Measurements from ENCODE around the gene ADGRG6.

ADGRG6 gene

DNA sequence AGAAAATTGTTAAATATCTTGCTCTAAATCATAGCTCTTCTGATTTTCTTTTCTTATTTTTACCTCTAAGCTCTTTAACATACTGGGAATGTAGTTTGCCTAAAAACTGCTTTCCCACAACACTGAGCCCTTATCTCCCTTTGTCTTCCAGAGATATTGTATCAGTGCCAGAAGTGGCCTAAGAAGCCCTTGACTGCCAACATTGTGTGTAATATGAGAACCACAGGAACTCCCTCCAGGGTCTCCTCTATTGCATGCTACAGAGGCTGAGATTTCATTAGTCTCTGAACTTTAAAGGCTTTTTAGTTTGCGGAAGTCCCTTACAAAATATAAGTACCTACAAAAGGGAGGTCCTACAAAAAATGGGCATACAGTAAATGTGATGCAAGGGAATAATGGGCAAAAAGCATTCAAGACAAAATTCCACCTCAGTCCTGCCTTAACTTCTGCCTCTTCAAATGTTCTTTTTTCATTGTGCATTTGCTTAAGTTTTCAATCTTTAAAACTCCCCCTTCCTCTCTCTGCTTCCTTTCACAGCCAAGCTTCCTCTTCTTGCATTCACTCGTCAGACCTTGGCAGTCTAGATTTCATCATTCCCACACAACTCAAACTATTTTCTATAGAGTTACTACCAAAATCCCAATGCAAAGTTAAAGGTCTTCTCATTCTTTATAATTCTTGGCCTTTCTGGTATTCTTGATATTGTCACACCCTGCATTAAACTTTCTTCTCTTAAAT is 76.5 kb downstream of the ADGRG6 start:
- Histone ChIP-seq H3K4me3 (ENCODE audit: insufficient read depth, low read length, poor library complexity, severe bottlenecking) (no peak overlapping the region), H3K36me3 (ENCODE audit: low read length) (no peaks in the 10 kb centered on the region), H3K27me3 (ENCODE audit: low read length) (no peaks in the 10 kb centered on the region), H3K27ac (ENCODE audit: low read depth, low read length) (no peak overlapping the region), H3F3A (ENCODE audit: insufficient read depth) (no peaks in the 10 kb centered on the region), H3K9me2 (replicated peaks; ENCODE audit: insufficient read depth, low read length) (no peaks in the 10 kb centered on the region), H2AFZ (ENCODE audit: low read depth, low read length, severe bottlenecking) (no peak overlapping the region), H3K4me2 (ENCODE audit: low read depth, low read length, poor library complexity, severe bottlenecking) (no peak overlapping the region), H3K79me2 (ENCODE audit: insufficient read depth, low read length) (no peaks in the 10 kb centered on the region), H3K9ac (ENCODE audit: low read length) (no peak overlapping the region), H3K9me3 (ENCODE audit: insufficient read depth, low read length) (no peaks in the 10 kb centered on the region), H4K20me1 (ENCODE audit: low read depth, low read length) (no peaks in the 10 kb centered on the region)
- TF ChIP-seq, protein P1, sequence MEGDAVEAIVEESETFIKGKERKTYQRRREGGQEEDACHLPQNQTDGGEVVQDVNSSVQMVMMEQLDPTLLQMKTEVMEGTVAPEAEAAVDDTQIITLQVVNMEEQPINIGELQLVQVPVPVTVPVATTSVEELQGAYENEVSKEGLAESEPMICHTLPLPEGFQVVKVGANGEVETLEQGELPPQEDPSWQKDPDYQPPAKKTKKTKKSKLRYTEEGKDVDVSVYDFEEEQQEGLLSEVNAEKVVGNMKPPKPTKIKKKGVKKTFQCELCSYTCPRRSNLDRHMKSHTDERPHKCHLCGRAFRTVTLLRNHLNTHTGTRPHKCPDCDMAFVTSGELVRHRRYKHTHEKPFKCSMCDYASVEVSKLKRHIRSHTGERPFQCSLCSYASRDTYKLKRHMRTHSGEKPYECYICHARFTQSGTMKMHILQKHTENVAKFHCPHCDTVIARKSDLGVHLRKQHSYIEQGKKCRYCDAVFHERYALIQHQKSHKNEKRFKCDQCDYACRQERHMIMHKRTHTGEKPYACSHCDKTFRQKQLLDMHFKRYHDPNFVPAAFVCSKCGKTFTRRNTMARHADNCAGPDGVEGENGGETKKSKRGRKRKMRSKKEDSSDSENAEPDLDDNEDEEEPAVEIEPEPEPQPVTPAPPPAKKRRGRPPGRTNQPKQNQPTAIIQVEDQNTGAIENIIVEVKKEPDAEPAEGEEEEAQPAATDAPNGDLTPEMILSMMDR (IDR thresholded peaks at IDR 0.05; ENCODE audit: insufficient read depth, low read length, poor library complexity, severe bottlenecking) = no peak
- TF ChIP-seq EZH2phosphoT487 (conservative IDR thresholded peaks at IDR 0.05; ENCODE audit: low read length) = no peak

DNA sequence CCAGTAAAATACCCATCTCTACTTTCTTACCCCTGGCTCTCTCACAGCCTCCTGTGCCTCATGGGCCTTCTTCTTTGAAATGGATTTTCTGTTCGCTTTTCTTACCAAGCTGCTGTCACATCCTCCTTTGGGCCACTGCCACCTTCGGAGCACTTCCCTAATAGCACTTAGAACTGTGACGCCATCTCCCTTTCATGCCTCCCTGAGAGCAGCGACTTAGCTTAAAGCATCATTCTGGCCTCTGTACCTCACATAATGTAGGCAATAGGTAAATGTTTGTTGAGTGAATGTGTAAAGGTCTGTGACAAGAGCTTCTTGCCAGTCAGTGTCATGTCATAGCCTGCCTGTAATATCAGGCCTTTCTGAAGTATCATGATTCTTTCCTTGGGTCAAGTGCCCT is 78.8 kb downstream of the ADGRG6 start:
- no peak overlapping the region for H2AFZ ChIP-seq (ENCODE audit: low read depth, low read length, severe bottlenecking)
- H3K27me3 ChIP-seq (ENCODE audit: low read length) = no peaks in the 10 kb centered on the region
- H3K36me3 ChIP-seq (ENCODE audit: low read length) = no peaks in the 10 kb centered on the region
- no peak overlapping the region for H3K4me2 ChIP-seq (ENCODE audit: low read depth, low read length, poor library complexity, severe bottlenecking)
- no peaks in the 10 kb centered on the region for H3F3A ChIP-seq (ENCODE audit: insufficient read depth)
- H3K4me3 ChIP-seq (ENCODE audit: insufficient read depth, low read length, poor library complexity, severe bottlenecking) = no peak overlapping the region
- H3K9me3 ChIP-seq (ENCODE audit: insufficient read depth, low read length) = no peaks in the 10 kb centered on the region
- H4K20me1 ChIP-seq (ENCODE audit: low read depth, low read length) = no peaks in the 10 kb centered on the region
- no peaks in the 10 kb centered on the region for H3K9me2 ChIP-seq (replicated peaks; ENCODE audit: insufficient read depth, low read length)
- H3K9ac ChIP-seq (ENCODE audit: low read length) = no peak overlapping the region
- no peaks in the 10 kb centered on the region for H3K79me2 ChIP-seq (ENCODE audit: insufficient read depth, low read length)
- H3K27ac ChIP-seq (ENCODE audit: low read depth, low read length) = no peak overlapping the region
- TF ChIP-seq, protein P1 (IDR thresholded peaks at IDR 0.05; ENCODE audit: insufficient read depth, low read length, poor library complexity, severe bottlenecking) = no peak
- no peak for TF ChIP-seq EZH2phosphoT487 (conservative IDR thresholded peaks at IDR 0.05; ENCODE audit: low read length)

DNA sequence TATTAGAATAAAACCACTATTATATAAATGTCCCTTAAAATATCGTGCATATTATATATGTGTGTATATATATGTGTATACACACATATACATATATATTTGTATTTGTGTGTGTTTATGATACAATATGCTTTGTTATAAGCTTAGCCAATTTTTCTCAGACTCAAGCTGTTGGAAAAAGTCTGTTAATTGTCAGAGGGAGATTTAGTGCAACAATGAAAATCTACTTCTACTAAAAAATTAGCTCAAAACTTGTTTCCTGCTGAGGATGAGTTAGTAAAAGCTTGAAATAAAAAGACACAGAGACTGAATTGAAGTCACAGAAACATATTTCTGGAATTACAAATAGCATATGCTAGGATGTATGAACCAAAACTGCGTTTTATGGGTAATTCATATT is 79.4 kb downstream of the ADGRG6 start:
- Histone ChIP-seq H4K20me1 (ENCODE audit: low read depth, low read length) (no peaks in the 10 kb centered on the region), H3K4me2 (ENCODE audit: low read depth, low read length, poor library complexity, severe bottlenecking) (no peak overlapping the region), H3K9me3 (ENCODE audit: insufficient read depth, low read length) (no peaks in the 10 kb centered on the region), H3K79me2 (ENCODE audit: insufficient read depth, low read length) (no peaks in the 10 kb centered on the region), H3F3A (ENCODE audit: insufficient read depth) (no peaks in the 10 kb centered on the region), H3K27ac (ENCODE audit: low read depth, low read length) (no peak overlapping the region), H3K36me3 (ENCODE audit: low read length) (no peaks in the 10 kb centered on the region), H3K9me2 (replicated peaks; ENCODE audit: insufficient read depth, low read length) (no peaks in the 10 kb centered on the region), H3K4me3 (ENCODE audit: insufficient read depth, low read length, poor library complexity, severe bottlenecking) (no peak overlapping the region), H2AFZ (ENCODE audit: low read depth, low read length, severe bottlenecking) (no peak overlapping the region), H3K9ac (ENCODE audit: low read length) (no peak overlapping the region), H3K27me3 (ENCODE audit: low read length) (no peaks in the 10 kb centered on the region)
- TF ChIP-seq, protein P1 (IDR thresholded peaks at IDR 0.05; ENCODE audit: insufficient read depth, low read length, poor library complexity, severe bottlenecking) = no peak
- TF ChIP-seq EZH2phosphoT487 (conservative IDR thresholded peaks at IDR 0.05; ENCODE audit: low read length) = no peak
